ENCODE measurements around the gene PARVA.

The PARVA gene

DNA sequence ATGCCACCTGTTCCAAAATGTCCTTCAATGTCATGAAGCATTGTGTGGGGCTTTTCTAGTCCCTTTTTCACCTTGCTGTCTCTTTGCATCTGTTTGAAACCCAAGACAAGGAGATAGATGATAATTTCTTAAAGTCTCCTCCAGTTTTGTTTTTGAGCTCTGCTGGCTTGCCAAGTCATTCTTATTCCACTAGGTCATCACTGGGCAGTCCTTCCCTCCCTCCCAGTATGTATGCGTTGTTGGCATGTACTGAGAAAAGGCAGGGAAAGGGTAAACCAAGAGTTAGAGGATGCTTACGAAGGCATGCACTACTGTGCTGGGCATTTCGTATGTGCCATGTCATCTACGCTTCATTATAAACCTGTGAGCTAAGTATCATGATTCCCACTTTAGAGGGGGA, 78.6 kb downstream of the PARVA start:
- H3K27ac ChIP-seq = no peak overlapping the region
- no peak for TF ChIP-seq CTCF (IDR thresholded peaks at IDR 0.05)
- no peak for TF ChIP-seq ZFX (IDR thresholded peaks at IDR 0.05; ENCODE audit: borderline replicate concordance)

DNA sequence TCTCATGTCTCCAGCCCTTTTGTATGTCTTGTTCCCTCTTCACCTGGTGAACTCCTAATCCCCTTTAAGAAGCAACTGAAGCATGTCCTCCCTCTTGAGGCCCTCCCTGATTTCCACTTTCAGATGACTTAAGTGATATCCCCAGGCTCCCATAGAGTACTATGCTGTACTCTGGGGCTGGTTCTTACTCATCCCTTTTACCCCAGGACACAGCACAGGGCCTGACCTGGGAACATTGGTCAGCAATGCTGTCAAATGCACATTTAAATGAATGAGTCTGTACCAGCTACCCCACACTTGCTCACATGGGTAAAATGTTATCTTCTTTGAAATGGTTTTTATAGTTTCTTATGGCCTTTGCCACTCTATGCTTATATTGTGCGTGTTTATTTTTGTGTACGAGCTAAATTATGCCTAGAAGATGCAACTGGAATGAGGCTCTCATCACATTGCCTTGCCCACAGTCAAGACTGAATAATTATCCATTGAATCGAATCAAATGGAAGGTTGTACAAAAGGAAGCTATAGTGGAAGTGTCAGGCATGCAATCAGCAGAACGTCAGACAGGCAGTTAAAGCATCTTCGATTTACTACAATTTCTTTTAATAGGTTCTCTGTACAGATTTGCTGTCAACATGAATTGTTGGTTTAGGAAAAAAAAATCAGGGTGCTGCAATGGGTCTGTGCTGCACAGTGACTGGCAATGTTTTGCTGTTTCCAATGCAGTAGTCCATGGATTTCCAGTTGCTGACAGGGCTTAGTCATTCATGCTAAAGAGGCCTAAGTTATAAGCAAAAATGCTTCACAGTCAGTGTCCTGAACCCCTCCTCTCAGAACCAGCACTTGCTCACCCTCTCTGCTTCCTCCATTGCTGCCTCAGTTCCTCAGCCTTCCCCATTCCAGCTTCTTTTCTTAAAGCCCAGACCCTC, 79.5 kb downstream of the PARVA start:
- no peak overlapping the region for H3K27ac ChIP-seq
- TF ChIP-seq CTCF (IDR thresholded peaks at IDR 0.05) (no peak), ZFX (IDR thresholded peaks at IDR 0.05; ENCODE audit: borderline replicate concordance) (no peak)

DNA sequence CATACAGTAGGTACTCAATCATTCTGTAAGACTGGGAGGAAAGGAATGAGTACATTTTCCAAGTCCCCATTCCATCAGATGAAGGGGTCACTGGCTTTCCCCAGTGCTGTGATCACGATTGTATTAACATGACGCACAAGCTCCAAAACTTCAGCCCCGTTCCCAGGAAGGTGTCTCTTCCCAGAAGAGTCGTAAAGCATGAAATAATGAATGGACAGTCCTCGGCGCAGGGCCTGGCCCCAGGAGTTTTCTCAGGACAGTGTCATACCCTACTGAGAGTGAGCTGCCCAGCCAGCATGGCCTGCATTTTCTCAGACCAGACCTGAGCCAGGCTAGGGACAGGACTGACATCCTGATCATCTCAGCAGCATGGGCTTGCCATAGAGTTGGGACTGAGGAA, 80.7 kb downstream of the PARVA start:
- no peak overlapping the region for H3K27ac ChIP-seq
- TF ChIP-seq ZFX (IDR thresholded peaks at IDR 0.05; ENCODE audit: borderline replicate concordance) = no peak
- no peak for TF ChIP-seq CTCF (IDR thresholded peaks at IDR 0.05)

DNA sequence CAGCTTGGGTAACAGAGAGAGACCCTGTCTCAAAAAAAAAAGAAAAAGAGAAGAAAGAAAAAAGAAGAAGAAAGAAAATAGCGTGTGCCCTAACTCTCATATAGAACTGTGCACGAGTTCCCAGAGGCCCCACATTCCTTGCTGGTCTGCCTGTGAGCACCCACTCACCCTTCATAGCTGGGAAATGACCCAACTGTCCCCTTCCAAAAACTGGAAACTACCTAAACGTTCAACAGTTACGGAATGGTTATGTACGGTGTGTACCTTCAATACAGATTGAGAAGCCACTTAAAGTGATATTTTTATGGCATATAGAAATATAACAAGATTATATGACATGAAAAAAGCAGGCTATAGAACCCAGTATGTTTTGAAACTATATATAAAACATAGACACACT, 82.0 kb downstream of the PARVA start:
- TF ChIP-seq CTCF (IDR thresholded peaks at IDR 0.05) (no peak), ZFX (IDR thresholded peaks at IDR 0.05; ENCODE audit: borderline replicate concordance) (no peak)
- H3K27ac ChIP-seq = no peak overlapping the region

GRCh38 chr11:12459865-12460444, 82.6 kb downstream of the PARVA start:
- TF ChIP-seq ZFX (IDR thresholded peaks at IDR 0.05; ENCODE audit: borderline replicate concordance) (no peak), CTCF (IDR thresholded peaks at IDR 0.05) (no peak)
- H3K27ac ChIP-seq = no peak overlapping the region

GRCh38 chr11:12460466-12460865, 83.1 kb downstream of the PARVA start:
- TF ChIP-seq ZFX (IDR thresholded peaks at IDR 0.05; ENCODE audit: borderline replicate concordance) (no peak), CTCF (IDR thresholded peaks at IDR 0.05) (no peak)
- no peak overlapping the region for H3K27ac ChIP-seq

- no peak overlapping the region for H3K27ac ChIP-seq
- TF ChIP-seq ZFX (IDR thresholded peaks at IDR 0.05; ENCODE audit: borderline replicate concordance) = no peak
Measured at GRCh38 chr11:12461516-12461915, 84.1 kb downstream of the PARVA start.
